HuH-7 (cell line): ENCODE results near the gene TPP1.

Experiments used
- DNase-seq: peaks from one replicate; pipeline ENCODE4 v3.0.0; 2011; ENCODE audit warnings: low spot score

TPP1 gene

GRCh38 chr11:6587360-6587953 is 31.8 kb downstream of the TPP1 start:
- no peak for DNase-seq

- no peak for DNase-seq
Observed at GRCh38 chr11:6586434-6587359, 32.5 kb downstream of the TPP1 start.

GRCh38 chr11:6584528-6584927 is 34.7 kb downstream of the TPP1 start:
- no peak for DNase-seq

- DNase-seq, result no peak
Observed at GRCh38 chr11:6583584-6583983, 35.6 kb downstream of the TPP1 start.

GRCh38 chr11:6579681-6580080 is 39.5 kb downstream of the TPP1 start:
- DNase-seq, result no peak

- DNase-seq, result no peak
Observed at GRCh38 chr11:6578134-6578533, 41.1 kb downstream of the TPP1 start.

- no peak for DNase-seq
Observed at GRCh38 chr11:6576471-6577373, 42.5 kb downstream of the TPP1 start.

- DNase-seq, result no peak
Observed at GRCh38 chr11:6574816-6575715, 44.2 kb downstream of the TPP1 start.

GRCh38 chr11:6572215-6572614 is 47.0 kb downstream of the TPP1 start:
- DNase-seq, result no peak

GRCh38 chr11:6571434-6572008 is 47.7 kb downstream of the TPP1 start:
- DNase-seq, result no peak

- no peak for DNase-seq
Observed at GRCh38 chr11:6570691-6571427, 48.4 kb downstream of the TPP1 start.

- DNase-seq, result no peak
Observed at GRCh38 chr11:6569706-6570105, 49.5 kb downstream of the TPP1 start.

GRCh38 chr11:6568191-6568918 is 50.9 kb downstream of the TPP1 start:
- DNase-seq, result no peak

GRCh38 chr11:6567371-6567745 is 51.9 kb downstream of the TPP1 start:
- no peak for DNase-seq

- no peak for DNase-seq
Observed at GRCh38 chr11:6566704-6567370, 52.4 kb downstream of the TPP1 start.

GRCh38 chr11:6565988-6566703 is 53.1 kb downstream of the TPP1 start:
- DNase-seq, result no peak

GRCh38 chr11:6565325-6565724 is 53.9 kb downstream of the TPP1 start:
- no peak for DNase-seq

GRCh38 chr11:6563667-6564066 is 55.6 kb downstream of the TPP1 start:
- no peak for DNase-seq
